Memory B cell (primary cell): Measurements from ENCODE around the gene SNX30.

ENCODE experiments used
- ATAC-seq: fragments of 150-1000 bp; cut with Tn5 transposase; 2 replicates; pipeline ENCODE4 v1.10.0; 2021; ENCODE audit warnings: low read depth, mild to moderate bottlenecking, moderate library complexity
- DNase-seq, 2 donors: peaks; one replicate each; pipeline ENCODE4 v3.0.0; 2022; ENCODE audit warnings: low spot score in 2 of 2
- H3K27ac Mint-ChIP-seq: one replicate; pipeline ENCODE4 v1.8.0; 2022; ENCODE audit warnings: mild to moderate bottlenecking, moderate library complexity, mixed read lengths
- H3K27me3 Mint-ChIP-seq: one replicate; pipeline ENCODE4 v1.8.0; 2022; ENCODE audit warnings: mixed read lengths
- H3K36me3 Mint-ChIP-seq: one replicate; pipeline ENCODE4 v1.8.0; 2022; ENCODE audit warnings: mild to moderate bottlenecking, mixed read lengths
- H3K4me1 Mint-ChIP-seq: one replicate; pipeline ENCODE4 v1.8.0; 2022; ENCODE audit warnings: mixed read lengths
- H3K4me3 Mint-ChIP-seq: one replicate; pipeline ENCODE4 v1.8.0; 2022; ENCODE audit warnings: mild to moderate bottlenecking, moderate library complexity, mixed read lengths
- H3K9me3 Mint-ChIP-seq: one replicate; pipeline ENCODE4 v1.8.0; 2022; ENCODE audit warnings: mixed read lengths

SNX30 gene

GRCh38 chr9:112809906-112810305 lies 59.3 kb downstream of the SNX30 start:
- H3K36me3 Mint-ChIP-seq, result peaks cover 3% of the 10 kb centered on the region
- H3K4me1 Mint-ChIP-seq, result peaks cover 5% of the 10 kb centered on the region
- no peak overlapping the region for H3K27ac Mint-ChIP-seq
- H3K9me3 Mint-ChIP-seq, result no peaks in the 10 kb centered on the region
- peaks cover 6% of the 10 kb centered on the region for H3K27me3 Mint-ChIP-seq
- ATAC-seq (no peak), DNase-seq (no peak)
- H3K4me3 Mint-ChIP-seq, result no peak overlapping the region

DNA sequence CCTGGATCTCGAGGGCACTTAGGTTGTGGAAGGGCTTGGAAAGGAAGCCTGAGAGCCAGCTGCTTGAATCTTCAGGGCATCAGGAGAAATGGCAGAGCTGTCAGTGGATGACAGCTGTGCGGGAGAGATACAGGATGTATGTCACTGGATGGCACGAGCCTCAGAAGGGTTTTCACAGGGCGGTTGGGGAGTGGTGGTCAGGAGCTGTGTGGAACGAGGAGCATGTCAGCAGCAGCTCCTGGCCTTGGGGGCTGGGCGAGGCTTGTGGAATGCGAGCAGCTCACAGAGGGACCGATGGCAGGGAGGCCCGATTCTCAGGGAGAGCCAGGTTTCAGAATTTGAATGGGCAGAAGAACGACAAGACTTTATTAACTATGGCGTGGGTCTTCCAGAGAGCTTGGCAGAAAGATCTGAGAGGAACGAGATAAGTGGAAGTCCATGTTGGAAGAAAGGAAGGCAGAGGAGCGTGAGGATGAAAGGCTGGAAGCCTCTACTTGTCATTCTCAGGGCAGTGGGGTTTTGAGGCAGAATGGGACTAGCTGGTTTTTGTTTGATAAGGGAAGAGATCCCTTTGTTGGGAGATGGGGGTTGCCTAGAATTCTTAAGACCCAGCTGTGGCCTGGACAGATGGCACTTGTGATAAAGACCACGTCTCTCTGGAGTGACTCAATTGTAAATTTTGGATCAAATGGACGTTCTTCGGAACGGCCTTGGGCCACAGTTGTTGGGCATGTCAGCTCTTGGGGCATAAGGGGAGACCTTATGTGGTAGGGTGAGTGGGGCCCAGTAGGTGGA lies 60.3 kb downstream of the SNX30 start:
- H3K9me3 Mint-ChIP-seq, result no peaks in the 10 kb centered on the region

DNA sequence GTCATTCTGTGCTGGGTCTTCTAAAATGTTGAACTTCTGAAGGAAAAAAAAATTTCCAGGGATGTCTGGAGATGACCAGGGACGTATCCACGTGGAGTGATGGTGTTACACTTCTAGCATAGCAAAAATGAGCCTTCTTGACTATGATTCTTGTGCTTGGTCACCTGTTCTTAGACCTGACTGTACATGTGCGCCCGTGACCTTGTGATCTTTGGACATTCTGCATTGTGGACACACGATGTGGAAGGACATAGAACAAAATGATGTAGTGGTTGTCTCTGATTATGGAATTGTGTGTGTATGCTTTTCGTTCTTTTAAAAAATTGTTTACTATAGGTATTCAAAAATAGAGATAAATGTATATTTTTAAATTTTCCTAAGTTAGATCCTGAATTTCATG lies 61.0 kb downstream of the SNX30 start:
- Mint-ChIP-seq H3K36me3 (peaks cover 1% of the 10 kb centered on the region), H3K27me3 (peaks cover 6% of the 10 kb centered on the region), H3K9me3 (no peaks in the 10 kb centered on the region), H3K27ac (no peak overlapping the region), H3K4me3 (no peak overlapping the region), H3K4me1 (peaks cover 5% of the 10 kb centered on the region)
- no peak for ATAC-seq
- DNase-seq, result no peak

More for the DNA sequence above, 60.3 kb downstream of the SNX30 start:
- DNase-seq (no peak), ATAC-seq (no peak)
- Mint-ChIP-seq H3K4me1 (peaks cover 5% of the 10 kb centered on the region), H3K36me3 (peaks cover 1% of the 10 kb centered on the region), H3K4me3 (no peak overlapping the region), H3K27me3 (peaks cover 6% of the 10 kb centered on the region), H3K27ac (no peak overlapping the region)

- DNase-seq, result no peak
- no peak overlapping the region for H3K4me3 Mint-ChIP-seq
- ATAC-seq, result no peak
- no peaks in the 10 kb centered on the region for H3K27me3 Mint-ChIP-seq
- H3K36me3 Mint-ChIP-seq, result peaks cover 4% of the 10 kb centered on the region
- peaks cover 2% of the 10 kb centered on the region for H3K4me1 Mint-ChIP-seq
- H3K27ac Mint-ChIP-seq, result no peak overlapping the region
- H3K9me3 Mint-ChIP-seq, result no peaks in the 10 kb centered on the region
Measured at GRCh38 chr9:112815868-112816267, 65.3 kb downstream of the SNX30 start.

DNA sequence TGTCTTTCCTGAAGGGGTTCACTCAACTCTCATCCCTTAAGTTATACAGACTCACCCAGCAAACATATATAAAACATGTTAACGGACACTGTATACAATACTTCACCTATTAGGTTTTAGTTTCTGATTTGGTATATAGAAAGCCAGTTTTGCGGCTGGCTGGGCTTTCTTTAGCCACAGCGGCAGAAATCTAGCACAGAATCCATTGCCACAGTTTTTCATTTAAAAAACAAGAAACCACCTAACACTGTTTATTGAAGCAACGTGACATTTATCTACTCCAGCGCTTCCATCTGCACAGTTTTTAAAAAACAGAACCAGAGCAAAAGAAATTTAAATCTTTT lies 67.3 kb downstream of the SNX30 start:
- DNase-seq (no peak), ATAC-seq (no peak)
- Mint-ChIP-seq H3K4me1 (peaks cover 2% of the 10 kb centered on the region), H3K4me3 (no peak overlapping the region), H3K9me3 (no peaks in the 10 kb centered on the region), H3K36me3 (peaks cover 4% of the 10 kb centered on the region), H3K27ac (no peak overlapping the region), H3K27me3 (no peaks in the 10 kb centered on the region)

GRCh38 chr9:112819635-112820496 lies 69.3 kb downstream of the SNX30 start:
- H3K27me3 Mint-ChIP-seq, result no peaks in the 10 kb centered on the region
- H3K27ac Mint-ChIP-seq, result no peak overlapping the region
- peaks cover 7% of the 10 kb centered on the region for H3K36me3 Mint-ChIP-seq
- no peaks in the 10 kb centered on the region for H3K9me3 Mint-ChIP-seq
- peak; percentile 68 for ATAC-seq
- no peak overlapping the region for H3K4me3 Mint-ChIP-seq
- peaks cover 2% of the 10 kb centered on the region for H3K4me1 Mint-ChIP-seq
- DNase-seq, result peak in 1 of 2 donors; percentile 25

- no peaks in the 10 kb centered on the region for H3K27me3 Mint-ChIP-seq
- no peak overlapping the region for H3K4me3 Mint-ChIP-seq
- no peak overlapping the region for H3K27ac Mint-ChIP-seq
- ATAC-seq, result no peak
- no peaks in the 10 kb centered on the region for H3K9me3 Mint-ChIP-seq
- H3K36me3 Mint-ChIP-seq, result peaks cover 10% of the 10 kb centered on the region
- peaks cover 2% of the 10 kb centered on the region for H3K4me1 Mint-ChIP-seq
- DNase-seq, result no peak
Measured at GRCh38 chr9:112820881-112821280, 70.3 kb downstream of the SNX30 start.

- ATAC-seq (no peak), DNase-seq (no peak)
- peaks cover 2% of the 10 kb centered on the region for H3K4me1 Mint-ChIP-seq
- H3K27me3 Mint-ChIP-seq, result no peaks in the 10 kb centered on the region
- peaks cover 21% of the 10 kb centered on the region for H3K36me3 Mint-ChIP-seq
- H3K4me3 Mint-ChIP-seq, result no peak overlapping the region
- no peaks in the 10 kb centered on the region for H3K9me3 Mint-ChIP-seq
- H3K27ac Mint-ChIP-seq, result no peak overlapping the region
Measured at GRCh38 chr9:112822618-112823017, 72.1 kb downstream of the SNX30 start.

DNA sequence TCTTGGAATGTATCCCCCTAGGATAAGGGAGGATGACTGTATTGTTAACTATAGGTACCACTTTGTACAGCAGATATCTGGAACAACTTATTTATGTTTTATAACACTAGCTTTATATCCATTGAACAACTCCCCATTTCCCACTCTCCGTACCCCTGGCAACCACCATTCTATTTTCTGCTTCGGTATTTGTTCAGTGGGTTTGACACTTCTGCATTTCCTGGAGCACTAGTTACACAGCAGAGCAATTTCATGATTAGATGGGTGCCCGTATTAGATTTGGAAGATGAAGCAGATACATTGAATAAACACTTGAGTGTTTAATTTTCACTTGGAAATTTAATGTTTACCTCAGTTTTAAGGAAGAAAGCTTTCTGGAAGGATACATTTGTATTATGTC lies 72.7 kb downstream of the SNX30 start:
- Mint-ChIP-seq H3K4me3 (no peak overlapping the region), H3K27ac (no peak overlapping the region), H3K9me3 (no peaks in the 10 kb centered on the region), H3K4me1 (peaks cover 2% of the 10 kb centered on the region), H3K36me3 (peaks cover 23% of the 10 kb centered on the region), H3K27me3 (no peaks in the 10 kb centered on the region)
- DNase-seq (no peak), ATAC-seq (no peak)

DNA sequence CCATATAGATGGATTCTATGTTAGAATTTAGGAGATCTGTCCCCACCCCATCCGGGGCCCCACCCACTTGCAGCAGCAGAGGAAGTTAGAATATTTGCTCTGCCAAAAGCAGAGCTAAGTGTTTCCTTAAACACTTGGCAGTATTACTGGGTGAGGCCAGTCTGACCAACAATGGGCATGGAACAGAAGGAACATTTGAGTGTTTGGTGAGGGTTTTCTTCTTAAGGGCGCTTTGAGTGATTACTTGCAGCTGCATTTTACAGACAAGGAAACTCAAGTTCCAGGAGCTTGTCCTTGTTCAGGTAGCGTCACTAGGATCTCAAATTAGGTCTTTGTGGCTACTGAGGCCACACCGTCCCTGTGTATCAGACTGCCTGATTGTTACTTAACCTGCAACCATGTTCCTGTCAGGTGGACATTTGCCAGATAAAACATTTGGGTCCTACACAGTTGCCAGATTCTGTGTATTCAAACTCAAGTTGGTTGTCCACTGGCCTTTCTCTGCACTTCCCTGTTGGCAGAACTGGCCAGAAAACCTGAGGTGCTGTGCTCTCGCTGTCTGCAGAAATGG lies 80.8 kb downstream of the SNX30 start:
- no peak overlapping the region for H3K4me3 Mint-ChIP-seq
- peaks cover 5% of the 10 kb centered on the region for H3K4me1 Mint-ChIP-seq
- H3K9me3 Mint-ChIP-seq, result no peaks in the 10 kb centered on the region
- peaks cover 20% of the 10 kb centered on the region for H3K36me3 Mint-ChIP-seq
- no peak overlapping the region for H3K27ac Mint-ChIP-seq
- no peaks in the 10 kb centered on the region for H3K27me3 Mint-ChIP-seq
- ATAC-seq, result no peak
- no peak for DNase-seq

DNA sequence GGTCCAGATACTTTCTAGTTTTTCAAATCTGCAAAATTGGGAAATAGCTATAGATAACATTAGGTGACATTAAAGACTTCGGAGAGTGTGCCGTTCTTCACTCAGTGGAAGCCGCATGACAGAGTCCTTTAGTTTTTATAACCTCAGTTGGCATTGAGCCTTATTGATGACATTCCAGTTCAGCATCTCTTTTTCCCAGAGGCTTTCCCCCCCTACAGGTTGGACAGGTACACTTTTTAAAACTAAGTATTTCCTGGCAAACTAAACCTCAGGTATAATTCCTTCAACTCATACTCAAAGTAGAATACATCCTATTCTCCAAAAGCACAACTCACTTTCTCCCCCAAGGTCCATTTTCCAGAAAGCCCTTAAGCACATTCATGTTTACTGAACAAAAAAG lies 81.4 kb downstream of the SNX30 start:
- H3K27me3 Mint-ChIP-seq, result no peaks in the 10 kb centered on the region
- H3K4me1 Mint-ChIP-seq, result peaks cover 5% of the 10 kb centered on the region
- no peak for ATAC-seq
- no peak for DNase-seq
- H3K27ac Mint-ChIP-seq, result no peak overlapping the region
- no peak overlapping the region for H3K4me3 Mint-ChIP-seq
- H3K36me3 Mint-ChIP-seq, result peaks cover 17% of the 10 kb centered on the region
- H3K9me3 Mint-ChIP-seq, result no peaks in the 10 kb centered on the region

GRCh38 chr9:112833081-112833480 lies 82.5 kb downstream of the SNX30 start:
- Mint-ChIP-seq H3K27me3 (no peaks in the 10 kb centered on the region), H3K36me3 (peaks cover 17% of the 10 kb centered on the region), H3K4me3 (no peak overlapping the region), H3K9me3 (no peaks in the 10 kb centered on the region), H3K4me1 (peaks cover 5% of the 10 kb centered on the region), H3K27ac (no peak overlapping the region)
- ATAC-seq (no peak), DNase-seq (no peak)

DNA sequence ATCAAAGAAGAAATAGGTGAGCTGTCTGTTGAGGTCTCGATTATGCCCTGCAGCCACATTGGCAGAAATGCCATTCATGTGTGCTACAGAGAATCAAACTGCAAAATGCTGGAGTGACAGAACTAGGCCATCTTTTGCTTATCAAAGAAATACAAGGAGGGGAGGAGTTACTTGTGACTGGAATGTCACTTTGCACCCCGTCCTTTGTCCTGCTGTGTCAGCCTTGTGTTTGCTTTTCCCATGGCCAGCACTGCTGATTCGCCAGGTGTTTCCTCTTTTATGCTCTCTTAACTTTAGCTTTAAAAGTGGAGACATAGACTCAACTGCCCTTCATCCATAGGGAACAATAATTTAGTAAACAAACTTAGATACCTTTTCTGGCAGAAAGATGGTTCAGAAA lies 85.8 kb downstream of the SNX30 start:
- H3K4me3 Mint-ChIP-seq, result no peak overlapping the region
- no peak overlapping the region for H3K27ac Mint-ChIP-seq
- H3K4me1 Mint-ChIP-seq, result peaks cover 6% of the 10 kb centered on the region
- H3K27me3 Mint-ChIP-seq, result no peaks in the 10 kb centered on the region
- ATAC-seq (no peak), DNase-seq (no peak)
- no peaks in the 10 kb centered on the region for H3K9me3 Mint-ChIP-seq
- peaks cover 27% of the 10 kb centered on the region for H3K36me3 Mint-ChIP-seq

GRCh38 chr9:112838342-112838741 lies 87.8 kb downstream of the SNX30 start:
- H3K9me3 Mint-ChIP-seq, result no peaks in the 10 kb centered on the region
- H3K4me1 Mint-ChIP-seq, result peaks cover 6% of the 10 kb centered on the region
- ATAC-seq, result no peak
- DNase-seq, result no peak
- H3K4me3 Mint-ChIP-seq, result no peak overlapping the region
- no peak overlapping the region for H3K27ac Mint-ChIP-seq
- peaks cover 25% of the 10 kb centered on the region for H3K36me3 Mint-ChIP-seq
- peaks cover 2% of the 10 kb centered on the region for H3K27me3 Mint-ChIP-seq
